ENCODE results near the gene LEMD1.
A peak's percentile ranks its signal among the peaks of the same experiment; 100 is the strongest.
"Not testable (repeated sequence)": the region's sequence is repeated elsewhere in the genome, so short reads cannot be mapped to it uniquely, and the experiment has no call there.

The LEMD1 gene

GRCh38 chr1:205436776-205437410 lies 15.0 kb upstream of the LEMD1 start:
- no peak for DNase-seq (ENCODE audit: low read depth)
- no peak overlapping the region for H3K4me3 ChIP-seq (replicated peaks; ENCODE audit: low read depth, low read length)
- no peak for TF ChIP-seq CTCF (IDR thresholded peaks at IDR 0.05; ENCODE audit: low read length, missing control alignments)

- no peak for TF ChIP-seq CTCF (IDR thresholded peaks at IDR 0.05; ENCODE audit: low read length, missing control alignments)
- no peak overlapping the region for H3K4me3 ChIP-seq (replicated peaks; ENCODE audit: low read depth, low read length)
- DNase-seq (ENCODE audit: low read depth): no peak
These were observed 14.0 kb upstream of the LEMD1 start for GRCh38 chr1:205435578-205436573.

GRCh38 chr1:205434738-205435137 lies 12.9 kb upstream of the LEMD1 start:
- no peak for DNase-seq (ENCODE audit: low read depth)
- no peak for TF ChIP-seq CTCF (IDR thresholded peaks at IDR 0.05; ENCODE audit: low read length, missing control alignments)
- H3K4me3 ChIP-seq (replicated peaks; ENCODE audit: low read depth, low read length): no peak overlapping the region

GRCh38 chr1:205432692-205433091 lies 10.8 kb upstream of the LEMD1 start:
- DNase-seq (ENCODE audit: low read depth); H3K4me3 ChIP-seq (replicated peaks; ENCODE audit: low read depth, low read length): not testable (repeated sequence)

GRCh38 chr1:205432116-205432515 lies 10.3 kb upstream of the LEMD1 start:
- TF ChIP-seq CTCF (IDR thresholded peaks at IDR 0.05; ENCODE audit: low read length, missing control alignments): no peak
- no peak for DNase-seq (ENCODE audit: low read depth)
- no peak overlapping the region for H3K4me3 ChIP-seq (replicated peaks; ENCODE audit: low read depth, low read length)

GRCh38 chr1:205430696-205431305 lies 8.9 kb upstream of the LEMD1 start:
- peak; percentile 61 for DNase-seq (ENCODE audit: low read depth)
- TF ChIP-seq CTCF (IDR thresholded peaks at IDR 0.05; ENCODE audit: low read length, missing control alignments): peak; percentile 98
- H3K4me3 ChIP-seq (replicated peaks; ENCODE audit: low read depth, low read length): peak overlapping the region; percentile 59

Data from fibroblast of pulmonary artery (primary cell).